Measurements from ENCODE around the gene LILRB3.
"Not testable (repeated sequence)": the region's sequence is repeated elsewhere in the genome, so short reads cannot be mapped to it uniquely, and the experiment has no call there.

LILRB3 gene

DNA sequence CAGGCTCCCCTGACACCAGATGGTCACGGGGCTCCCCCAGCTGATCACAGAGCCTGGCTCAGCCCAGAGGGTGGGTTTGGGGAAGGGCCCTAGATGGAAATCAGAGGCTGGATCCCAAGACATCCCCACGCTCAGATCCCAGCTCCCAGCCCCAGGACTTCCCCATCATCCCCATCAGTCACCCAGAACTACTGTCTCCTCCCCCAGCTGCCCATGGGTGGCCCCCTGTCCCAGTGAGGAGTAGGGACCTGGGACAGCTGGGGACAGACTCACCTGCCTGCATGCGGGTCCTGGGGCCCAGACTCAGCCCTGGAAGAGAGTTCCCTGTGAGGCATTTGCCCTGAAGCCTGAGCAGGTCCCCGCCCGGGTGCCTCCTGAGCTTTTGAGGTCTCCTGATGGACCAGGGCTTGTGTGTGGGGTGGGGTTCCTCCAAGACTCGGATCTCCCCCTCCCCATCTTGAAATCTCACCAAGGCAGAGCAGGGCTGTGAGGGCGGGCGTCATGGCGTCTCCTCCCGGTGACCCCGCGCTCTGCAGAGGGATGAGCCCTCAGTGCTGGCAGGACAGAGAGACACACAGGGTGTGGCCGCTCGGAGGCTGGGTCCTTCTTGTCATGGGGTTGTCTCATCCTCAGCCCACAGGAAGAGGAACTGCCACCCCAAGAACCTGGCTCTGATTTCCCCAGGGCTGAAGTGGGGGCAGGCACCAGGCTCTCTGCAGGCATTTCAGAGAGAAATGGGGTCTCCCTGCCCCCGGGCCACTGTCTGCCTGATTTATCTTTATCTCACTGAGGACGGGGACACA lies at the start of gene LILRB3:
Gene LILRB3, minus strand, starts transcription at position 534 of the 803 bp plus-strand sequence. Its CDS starts 31 bp downstream, at position 503.
- not testable (repeated sequence) for H3K4me3 ChIP-seq (ENCODE audit: low read depth, low read length); DNase-seq (ENCODE audit: low read depth)

DNA sequence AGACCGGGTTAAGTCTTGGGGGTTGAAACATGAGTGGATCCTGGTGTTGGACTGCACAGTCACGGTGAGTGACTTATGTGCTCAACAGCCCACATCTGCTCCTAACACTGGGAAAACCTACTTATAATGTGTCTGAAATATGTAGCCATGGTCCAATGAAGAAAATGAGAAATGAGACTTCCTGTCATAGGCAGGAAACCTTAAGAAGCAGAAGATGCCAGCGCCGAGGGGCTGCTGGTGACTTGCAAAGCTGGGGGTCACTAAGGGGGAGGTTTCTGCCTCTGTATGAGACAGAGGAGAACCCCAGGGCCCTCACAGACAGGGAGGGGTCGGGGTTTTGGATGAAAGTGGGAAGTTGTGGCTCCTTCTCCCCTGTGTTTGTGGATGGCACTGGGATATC lies 49.4 kb upstream of the LILRB3 start:
- DNase-seq (ENCODE audit: low read depth); H3K4me3 ChIP-seq (ENCODE audit: low read depth, low read length): not testable (repeated sequence)

DNA sequence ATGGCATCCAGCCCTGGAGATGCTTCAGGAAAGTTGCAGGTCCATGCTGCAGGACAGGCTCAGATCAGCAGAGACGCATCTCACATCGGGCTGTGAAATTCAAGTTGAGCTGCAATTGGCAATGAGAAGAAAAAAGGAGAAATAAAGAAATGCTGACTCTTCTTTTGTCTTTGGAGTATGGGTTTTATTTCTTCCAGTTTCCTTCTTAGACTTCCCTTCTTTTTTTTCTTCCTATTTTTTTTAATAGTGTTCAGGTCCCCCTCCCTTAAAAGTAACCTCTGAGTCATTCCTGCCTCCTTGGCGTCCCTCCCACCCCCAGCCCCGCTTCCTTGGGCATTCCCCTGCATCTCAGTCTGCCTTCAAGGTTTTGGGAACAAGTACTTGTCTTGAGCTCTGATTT lies 48.8 kb upstream of the LILRB3 start:
- not testable (repeated sequence) for H3K4me3 ChIP-seq (ENCODE audit: low read depth, low read length)

DNA sequence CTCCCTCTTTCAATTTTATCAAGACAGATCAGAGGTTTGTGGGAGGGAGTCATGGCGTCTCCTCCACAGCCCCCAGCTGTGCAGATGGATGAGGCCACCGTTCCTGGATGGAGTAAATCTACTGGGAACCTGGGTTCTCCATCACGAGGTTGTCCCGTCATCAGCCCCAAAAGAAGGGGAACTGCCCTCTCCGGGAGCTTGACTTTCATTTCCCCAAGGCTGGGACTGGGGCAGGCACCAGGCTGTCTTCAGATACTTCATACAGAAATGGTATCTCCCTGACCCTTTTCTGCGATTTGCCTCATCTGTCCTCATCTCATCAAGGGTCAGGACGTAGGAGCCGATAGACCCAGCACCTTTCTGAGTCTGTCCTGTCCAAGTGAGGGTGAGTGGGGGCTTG lies 48.3 kb upstream of the LILRB3 start:
- no peak for DNase-seq (ENCODE audit: low read depth)
- TF ChIP-seq POLR2A (IDR thresholded peaks at IDR 0.05; ENCODE audit: extremely low read depth, insufficient read length) = no peak
- no peak for TF ChIP-seq MYC (IDR thresholded peaks at IDR 0.05; ENCODE audit: low read depth, low read length)
- TF ChIP-seq, protein P1, sequence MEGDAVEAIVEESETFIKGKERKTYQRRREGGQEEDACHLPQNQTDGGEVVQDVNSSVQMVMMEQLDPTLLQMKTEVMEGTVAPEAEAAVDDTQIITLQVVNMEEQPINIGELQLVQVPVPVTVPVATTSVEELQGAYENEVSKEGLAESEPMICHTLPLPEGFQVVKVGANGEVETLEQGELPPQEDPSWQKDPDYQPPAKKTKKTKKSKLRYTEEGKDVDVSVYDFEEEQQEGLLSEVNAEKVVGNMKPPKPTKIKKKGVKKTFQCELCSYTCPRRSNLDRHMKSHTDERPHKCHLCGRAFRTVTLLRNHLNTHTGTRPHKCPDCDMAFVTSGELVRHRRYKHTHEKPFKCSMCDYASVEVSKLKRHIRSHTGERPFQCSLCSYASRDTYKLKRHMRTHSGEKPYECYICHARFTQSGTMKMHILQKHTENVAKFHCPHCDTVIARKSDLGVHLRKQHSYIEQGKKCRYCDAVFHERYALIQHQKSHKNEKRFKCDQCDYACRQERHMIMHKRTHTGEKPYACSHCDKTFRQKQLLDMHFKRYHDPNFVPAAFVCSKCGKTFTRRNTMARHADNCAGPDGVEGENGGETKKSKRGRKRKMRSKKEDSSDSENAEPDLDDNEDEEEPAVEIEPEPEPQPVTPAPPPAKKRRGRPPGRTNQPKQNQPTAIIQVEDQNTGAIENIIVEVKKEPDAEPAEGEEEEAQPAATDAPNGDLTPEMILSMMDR (IDR thresholded peaks at IDR 0.05; ENCODE audit: low read depth, low read length) = no peak
- TF ChIP-seq, protein P2, sequence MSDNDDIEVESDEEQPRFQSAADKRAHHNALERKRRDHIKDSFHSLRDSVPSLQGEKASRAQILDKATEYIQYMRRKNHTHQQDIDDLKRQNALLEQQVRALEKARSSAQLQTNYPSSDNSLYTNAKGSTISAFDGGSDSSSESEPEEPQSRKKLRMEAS (IDR thresholded peaks at IDR 0.05; ENCODE audit: low read depth, low read length) = no peak
- no peak overlapping the region for H3K4me3 ChIP-seq (ENCODE audit: low read depth, low read length)

More for the DNA sequence above, 48.8 kb upstream of the LILRB3 start:
- DNase-seq (ENCODE audit: low read depth) = not testable (repeated sequence)

DNA sequence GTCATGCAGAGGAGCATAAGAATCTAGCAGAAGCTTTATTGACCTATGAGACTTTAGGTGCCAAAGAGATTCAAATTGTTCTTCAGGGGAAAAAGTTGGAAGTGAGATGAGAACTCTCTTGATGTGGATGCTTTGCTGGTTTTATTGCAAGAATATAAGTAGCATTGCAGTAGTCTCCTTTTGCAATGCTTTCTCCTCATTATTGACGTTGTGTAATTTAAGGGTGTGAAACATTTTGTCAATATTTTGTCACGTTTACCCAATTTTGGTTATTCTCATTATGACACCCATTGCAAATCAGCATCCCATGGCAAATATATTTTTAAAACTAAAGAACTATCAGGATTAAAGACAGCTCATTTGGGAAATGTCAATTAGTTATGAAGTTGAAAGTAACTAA lies 46.1 kb upstream of the LILRB3 start:
- DNase-seq (ENCODE audit: low read depth) = no peak
- TF ChIP-seq POLR2A (IDR thresholded peaks at IDR 0.05; ENCODE audit: extremely low read depth, insufficient read length) (no peak), MYC (IDR thresholded peaks at IDR 0.05; ENCODE audit: low read depth, low read length) (no peak)
- TF ChIP-seq, protein P1 (IDR thresholded peaks at IDR 0.05; ENCODE audit: low read depth, low read length) = no peak
- TF ChIP-seq, protein P2 (IDR thresholded peaks at IDR 0.05; ENCODE audit: low read depth, low read length) = no peak
- H3K4me3 ChIP-seq (ENCODE audit: low read depth, low read length) = no peak overlapping the region

DNA sequence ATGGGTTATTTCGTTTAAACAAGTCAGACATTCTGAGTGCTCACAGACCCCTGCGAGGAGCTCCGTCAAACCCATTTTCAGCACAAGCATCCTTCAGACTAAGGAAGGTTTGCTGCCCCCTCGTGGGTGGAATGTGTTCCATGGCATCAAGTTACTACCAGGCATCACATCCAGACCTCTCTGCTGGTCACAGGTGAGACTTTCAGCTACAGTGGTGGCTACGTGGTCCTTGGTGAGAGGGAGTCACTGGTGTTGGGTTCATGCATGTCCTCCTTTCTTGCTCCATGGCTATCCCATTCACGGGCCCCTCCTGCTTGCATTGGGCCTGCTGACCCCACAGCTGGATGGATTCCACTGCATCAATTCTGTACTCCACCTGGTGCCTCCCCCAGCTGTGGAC lies 43.3 kb upstream of the LILRB3 start:
- peak; percentile 65 for DNase-seq (ENCODE audit: low read depth)
- no peak for TF ChIP-seq MYC (IDR thresholded peaks at IDR 0.05; ENCODE audit: low read depth, low read length)
- no peak for TF ChIP-seq POLR2A (IDR thresholded peaks at IDR 0.05; ENCODE audit: extremely low read depth, insufficient read length)
- TF ChIP-seq, protein P1 (IDR thresholded peaks at IDR 0.05; ENCODE audit: low read depth, low read length) = peak; percentile 53
- no peak overlapping the region for H3K4me3 ChIP-seq (ENCODE audit: low read depth, low read length)

DNA sequence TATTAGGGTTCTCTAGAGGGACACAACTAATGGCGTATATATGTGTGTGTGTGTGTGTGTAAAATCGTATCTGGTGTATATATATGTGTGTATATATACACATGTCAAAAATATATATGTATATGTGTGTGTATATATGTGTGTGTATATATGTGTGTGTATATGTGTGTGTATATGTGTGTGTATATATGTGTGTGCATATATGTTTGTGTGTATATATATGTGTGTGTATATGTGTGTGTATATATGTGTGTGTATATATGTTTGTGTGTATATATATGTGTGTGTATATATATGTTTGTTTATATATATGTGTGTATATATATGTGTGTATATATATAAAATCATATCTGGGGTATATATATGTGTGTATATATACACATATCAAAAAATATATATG lies 39.7 kb upstream of the LILRB3 start:
- no peak overlapping the region for H3K4me3 ChIP-seq (ENCODE audit: low read depth, low read length)
- DNase-seq (ENCODE audit: low read depth) = no peak
- no peak for TF ChIP-seq POLR2A (IDR thresholded peaks at IDR 0.05; ENCODE audit: extremely low read depth, insufficient read length)
- TF ChIP-seq, protein P1 (IDR thresholded peaks at IDR 0.05; ENCODE audit: low read depth, low read length) = no peak
- no peak for TF ChIP-seq MYC (IDR thresholded peaks at IDR 0.05; ENCODE audit: low read depth, low read length)
- TF ChIP-seq, protein P2 (IDR thresholded peaks at IDR 0.05; ENCODE audit: low read depth, low read length) = no peak

Measured in NB4 (cell line).